ENCODE data around the gene LTBP4.

Gene LTBP4

DNA sequence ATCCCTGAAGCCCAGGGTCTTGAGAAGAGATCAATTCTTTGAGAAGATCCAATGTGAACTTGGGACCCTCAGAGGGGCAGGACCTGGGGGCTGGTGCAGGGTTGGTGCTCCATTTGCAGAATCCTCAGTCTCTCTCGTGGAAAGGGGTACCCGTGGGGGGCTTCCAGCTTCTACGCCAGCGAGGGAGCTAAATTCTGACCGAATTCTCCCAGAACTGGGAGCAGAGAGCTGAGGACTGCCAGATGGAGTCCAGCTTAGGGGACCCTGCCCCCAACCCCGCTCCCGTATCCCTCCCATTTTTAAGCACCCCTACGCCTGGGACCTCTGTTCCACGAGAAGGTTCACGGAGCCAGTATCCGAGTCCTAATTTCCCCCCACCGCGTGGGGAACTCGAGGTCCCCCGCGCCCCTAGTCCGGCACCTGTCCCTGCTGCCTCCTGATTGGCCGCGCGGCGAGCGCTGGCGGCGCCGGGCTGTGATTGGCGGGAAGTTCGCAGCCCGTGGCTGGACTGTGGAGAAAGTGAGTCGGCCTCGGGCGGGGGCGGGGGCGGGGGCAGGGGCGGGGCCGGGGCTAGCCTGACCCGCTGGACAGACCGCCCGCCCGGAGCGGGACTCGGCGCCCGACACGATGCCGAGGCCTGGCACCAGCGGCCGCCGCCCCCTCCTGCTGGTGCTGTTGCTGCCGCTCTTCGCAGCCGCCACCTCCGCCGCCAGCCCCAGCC is 4.4 kb upstream of the LTBP4 start:
- no peak for DNase-seq (ENCODE audit: low read depth in 3 of 3)

DNA sequence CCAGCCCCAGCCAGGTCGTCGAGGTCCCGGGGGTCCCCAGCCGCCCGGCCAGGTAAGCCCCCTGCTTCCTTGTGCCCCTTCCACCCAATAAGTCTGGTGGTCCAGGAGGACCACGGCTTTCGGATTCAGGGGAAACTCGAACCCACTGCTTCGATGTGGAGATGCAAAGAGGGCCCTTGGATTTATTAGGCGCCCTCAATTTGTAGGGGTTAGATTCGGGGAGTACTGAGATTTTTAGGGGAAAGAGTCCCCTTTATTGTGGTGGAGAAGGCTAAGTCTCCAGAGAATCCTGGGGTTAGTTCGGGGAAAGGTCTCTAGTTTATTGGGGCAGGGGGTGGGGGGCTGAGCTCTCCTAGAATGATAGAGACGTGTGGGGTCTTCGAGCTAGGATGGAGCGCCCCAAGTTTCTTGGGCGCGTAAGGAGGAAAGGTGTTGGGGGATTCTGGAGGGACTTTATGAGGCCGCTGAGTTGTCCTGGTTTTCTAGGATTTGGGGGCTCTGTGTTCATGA is 3.8 kb upstream of the LTBP4 start:
- DNase-seq (ENCODE audit: low read depth in 3 of 3) = no peak

DNA sequence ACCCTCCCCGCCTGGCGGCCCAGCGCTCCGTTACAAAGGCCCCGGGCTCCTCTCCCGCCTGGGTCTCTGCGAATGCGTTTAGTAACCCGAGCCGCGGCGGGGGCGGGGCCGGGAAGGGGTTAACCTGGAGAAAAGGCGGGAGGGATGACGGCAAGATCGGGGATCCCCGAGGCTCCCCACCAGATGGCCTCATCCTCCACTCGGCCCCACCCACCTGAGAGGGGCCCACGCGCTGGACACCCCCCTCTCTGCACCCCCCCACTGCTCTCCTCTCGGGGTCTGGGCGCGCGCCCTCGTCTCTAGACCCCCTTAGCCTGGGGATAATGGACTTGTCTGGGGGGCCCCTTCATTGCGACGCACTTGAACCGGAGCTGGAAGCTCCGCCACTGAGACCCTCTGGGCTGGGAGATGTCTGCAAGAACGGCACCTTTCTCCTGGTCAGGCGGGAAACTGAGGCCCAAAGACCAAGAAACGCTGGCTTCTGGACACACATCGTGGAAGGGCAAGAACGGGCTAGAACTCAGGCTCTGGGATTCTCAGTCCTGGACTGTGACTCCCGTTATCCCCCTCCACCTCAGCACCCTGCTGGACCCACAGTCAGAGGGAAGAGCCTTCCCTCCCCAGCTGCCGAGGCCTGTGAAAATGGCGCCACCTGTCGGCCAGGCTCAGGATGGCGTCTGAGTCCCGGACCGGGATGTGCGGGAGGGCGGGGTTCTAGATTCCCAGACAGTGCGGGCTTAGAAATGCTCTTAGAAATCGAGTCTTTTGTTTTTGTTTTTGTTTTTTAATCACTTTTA is 2.9 kb upstream of the LTBP4 start:
- DNase-seq (ENCODE audit: low read depth in 3 of 3) = peak; percentile 74 to 76 (median 74)

DNA sequence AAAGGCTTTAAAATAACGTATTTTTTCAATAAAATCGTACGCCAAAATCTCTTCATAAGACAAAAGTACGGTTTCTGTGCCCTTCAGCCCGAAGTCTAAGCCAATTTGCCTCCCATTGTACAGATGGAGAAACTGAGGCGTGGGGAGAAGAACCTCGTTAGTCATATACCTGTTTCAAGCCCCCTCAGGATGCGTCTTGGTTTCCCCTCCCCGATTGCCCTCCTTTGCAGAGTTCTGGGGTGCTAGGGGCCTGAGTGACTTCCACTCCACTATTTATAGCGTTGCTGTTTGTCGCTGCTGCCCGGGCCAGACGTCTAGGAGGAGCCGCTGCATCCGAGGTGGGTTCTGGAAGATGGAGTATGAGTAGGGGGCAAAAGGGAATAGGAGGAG is 2.3 kb upstream of the LTBP4 start:
- DNase-seq (ENCODE audit: low read depth in 3 of 3) = no peak

DNA sequence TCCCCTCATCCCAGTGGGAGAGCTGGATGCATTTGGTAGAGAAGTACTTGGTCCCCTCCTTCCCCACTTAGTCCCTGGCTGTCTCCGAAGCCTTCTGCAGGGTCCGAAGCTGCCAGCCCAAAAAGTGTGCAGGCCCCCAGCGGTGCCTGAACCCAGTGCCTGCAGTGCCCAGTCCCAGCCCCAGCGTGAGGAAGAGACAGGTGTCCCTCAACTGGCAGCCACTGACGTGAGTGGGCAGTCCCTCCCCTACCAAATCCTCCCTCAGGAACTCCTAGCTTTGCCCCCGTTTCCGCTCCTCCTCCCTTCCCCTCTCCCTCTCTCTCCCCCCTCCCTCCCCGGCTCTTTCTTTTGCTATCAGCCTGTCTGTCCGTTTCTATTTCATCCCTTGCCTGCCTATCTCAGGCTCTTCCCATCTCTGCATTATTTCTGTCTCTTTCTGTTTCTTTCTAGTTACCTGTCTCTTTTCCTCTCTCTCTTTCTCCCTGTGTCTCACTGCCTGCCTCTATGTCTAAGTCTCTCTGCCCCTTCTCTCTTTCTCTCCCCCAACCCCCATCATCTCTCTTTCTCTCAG is 1.8 kb upstream of the LTBP4 start:
- no peak for DNase-seq (ENCODE audit: low read depth in 3 of 3)

DNA sequence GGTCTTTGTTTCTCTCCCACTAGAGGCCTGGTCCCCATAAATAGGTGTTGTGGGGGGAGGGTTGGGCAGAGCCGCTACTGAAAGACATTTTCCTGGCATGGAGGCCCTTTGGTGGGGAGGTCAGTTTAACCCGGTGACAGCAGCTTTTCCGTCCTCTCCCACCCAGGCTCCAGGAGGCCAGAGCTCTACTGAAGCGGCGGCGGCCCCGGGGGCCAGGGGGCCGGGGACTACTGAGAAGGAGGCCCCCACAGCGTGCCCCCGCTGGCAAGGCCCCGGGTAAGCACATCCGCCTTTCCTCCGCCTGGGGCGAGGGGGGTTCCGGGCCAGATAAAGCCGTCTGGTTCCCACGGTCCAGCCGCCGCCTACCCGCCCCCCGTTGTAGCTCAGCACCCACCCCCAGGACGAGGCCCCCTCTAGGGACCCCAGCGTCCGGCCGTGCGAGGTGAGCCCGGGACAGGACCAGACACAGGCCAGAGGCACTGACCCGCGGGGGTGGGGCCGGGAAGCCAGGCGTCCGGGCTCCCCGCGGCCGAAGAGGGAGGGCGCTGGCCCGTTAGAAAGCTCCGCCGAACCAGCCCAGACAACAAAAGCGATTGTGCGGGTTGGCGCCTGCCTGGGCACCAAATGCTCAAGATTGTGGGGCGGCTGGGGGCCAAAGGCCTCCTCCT is 1.1 kb upstream of the LTBP4 start:
- DNase-seq (ENCODE audit: low read depth in 3 of 3) = no peak

DNA sequence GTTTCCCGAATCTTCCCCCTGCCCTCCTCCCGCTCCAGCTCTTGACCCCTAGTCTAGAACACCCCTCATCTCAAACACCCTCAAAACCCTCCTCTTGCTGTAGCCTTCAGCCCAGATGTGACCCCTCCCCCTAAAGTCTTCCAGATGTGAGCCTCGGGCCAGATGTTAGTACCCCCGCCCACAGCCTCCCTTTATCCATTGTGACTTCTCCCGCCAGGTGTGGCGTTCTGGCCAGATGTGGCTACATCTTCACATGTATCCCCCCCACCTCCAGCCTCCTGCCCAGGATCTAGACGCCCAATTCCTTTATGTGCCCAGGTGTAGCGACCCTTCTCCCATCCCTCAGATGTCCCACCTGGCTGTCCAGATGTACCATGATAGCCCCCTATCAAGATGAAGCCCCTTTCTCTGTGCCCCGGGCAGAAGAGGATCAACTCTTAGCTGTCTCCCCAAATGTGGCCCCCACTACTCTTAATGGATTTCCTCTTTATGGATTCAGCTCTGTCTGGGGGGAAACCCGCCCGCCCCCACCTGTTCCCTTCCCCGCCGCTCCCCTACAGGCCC is 517 bp upstream of the LTBP4 start:
- no peak for DNase-seq (ENCODE audit: low read depth in 3 of 3)

DNA sequence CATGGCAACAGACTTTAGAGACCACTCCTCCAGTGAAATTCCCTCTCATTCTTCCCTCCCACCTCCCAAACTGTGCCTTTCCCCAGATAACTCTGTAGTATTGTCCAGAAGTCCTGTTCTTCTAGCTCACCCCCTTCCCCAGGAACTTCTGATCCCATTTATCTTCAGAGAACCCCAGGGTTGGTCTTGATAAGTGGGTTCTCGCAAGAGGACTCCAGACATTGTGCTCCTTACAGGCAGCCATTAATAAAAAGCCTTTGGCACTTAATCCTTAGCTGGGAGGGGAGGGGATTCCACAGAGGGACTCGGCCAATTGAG is 1.9 kb downstream of the LTBP4 start:
- no peak for DNase-seq (ENCODE audit: low read depth in 3 of 3)

DNA sequence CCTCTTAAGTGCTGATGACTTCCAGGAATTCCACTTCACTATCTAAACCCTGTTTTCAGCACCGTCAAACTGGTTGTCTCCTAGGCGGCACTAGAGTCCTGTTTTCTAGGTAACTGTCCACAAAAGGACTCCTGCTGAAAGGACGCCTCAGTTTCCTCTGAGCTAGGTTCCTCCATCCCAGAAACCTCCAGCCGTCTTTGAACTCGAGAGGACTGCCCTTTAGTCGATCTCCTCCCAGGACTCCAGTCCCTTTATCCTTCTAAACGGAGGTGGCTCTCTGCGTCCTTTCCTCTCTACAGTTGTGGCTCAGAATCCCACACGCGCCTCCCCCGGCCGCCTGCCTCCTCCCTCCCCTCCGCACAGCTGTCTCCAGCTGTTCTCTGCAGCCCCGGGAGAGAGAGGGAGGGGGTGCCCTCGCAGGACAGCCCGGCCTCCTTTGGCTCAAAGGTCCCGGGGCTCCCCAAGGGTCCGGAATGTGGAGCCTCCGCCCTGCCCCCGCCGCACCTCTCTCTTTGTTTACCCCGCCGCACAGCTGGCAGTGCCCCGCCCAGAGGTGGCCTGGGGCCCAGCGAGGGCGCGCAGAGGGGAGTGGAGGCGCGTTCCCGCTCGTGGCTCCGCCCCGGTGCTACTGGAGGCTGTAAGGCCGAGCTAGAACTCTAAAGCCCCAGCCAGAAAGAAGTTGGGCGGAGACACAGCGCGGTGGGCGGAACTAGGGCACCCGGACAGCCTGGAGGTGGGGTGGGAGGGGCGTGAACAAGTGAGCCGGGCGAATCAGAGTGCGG is 2.4 kb downstream of the LTBP4 start:
- DNase-seq (ENCODE audit: low read depth in 3 of 3) = peak; percentile 84 to 97 (median 96)

DNA sequence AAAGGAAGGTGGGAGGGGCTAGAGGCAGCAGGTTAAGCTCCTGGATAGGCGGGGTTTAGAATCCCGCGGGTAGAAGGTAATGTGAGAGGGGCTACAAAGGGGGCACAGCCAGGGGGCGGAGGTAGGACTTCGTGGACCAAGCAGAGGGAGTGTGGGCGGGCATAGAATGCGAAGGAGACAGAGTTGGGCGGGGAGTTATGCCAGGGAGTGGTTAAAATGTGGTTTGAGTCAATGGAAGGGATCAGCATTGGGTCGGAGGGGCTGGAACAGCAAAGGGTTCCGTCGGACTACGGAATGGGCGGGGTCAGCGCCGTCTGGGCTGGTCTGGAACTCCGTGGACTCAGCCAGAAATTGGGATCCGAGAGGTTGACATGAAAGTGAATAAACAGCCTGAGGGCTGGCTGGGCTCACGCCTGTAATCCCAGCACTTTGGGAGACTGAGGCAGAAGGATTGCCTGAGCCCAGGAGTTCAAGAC is 3.0 kb downstream of the LTBP4 start:
- no peak for DNase-seq (ENCODE audit: low read depth in 3 of 3)

DNA sequence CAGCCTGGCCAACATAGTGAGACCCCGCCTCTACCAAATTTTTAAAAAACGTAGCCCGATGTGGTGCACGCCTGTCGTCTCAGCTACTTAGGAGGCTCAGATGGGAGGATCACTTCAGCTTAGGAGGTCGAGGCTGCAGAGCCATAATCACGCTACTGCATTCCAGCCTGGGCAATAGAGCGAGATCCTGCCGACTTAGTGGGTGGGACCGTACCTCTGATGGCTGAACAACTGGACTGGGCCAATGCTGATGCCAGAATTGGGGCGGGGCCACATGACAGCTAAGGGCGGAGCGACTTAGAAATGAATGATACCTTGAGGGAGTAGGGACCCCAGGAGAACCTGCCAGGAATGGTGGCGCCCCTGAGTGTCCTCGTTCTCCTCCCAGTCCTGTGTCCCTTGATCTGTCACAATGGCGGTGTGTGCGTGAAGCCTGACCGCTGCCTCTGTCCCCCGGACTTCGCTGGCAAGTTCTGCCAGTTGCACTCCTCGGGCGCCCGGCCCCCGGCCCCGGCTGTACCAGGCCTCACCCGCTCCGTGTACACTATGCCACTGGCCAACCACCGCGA is 3.6 kb downstream of the LTBP4 start:
- DNase-seq (ENCODE audit: low read depth in 3 of 3) = no peak

DNA sequence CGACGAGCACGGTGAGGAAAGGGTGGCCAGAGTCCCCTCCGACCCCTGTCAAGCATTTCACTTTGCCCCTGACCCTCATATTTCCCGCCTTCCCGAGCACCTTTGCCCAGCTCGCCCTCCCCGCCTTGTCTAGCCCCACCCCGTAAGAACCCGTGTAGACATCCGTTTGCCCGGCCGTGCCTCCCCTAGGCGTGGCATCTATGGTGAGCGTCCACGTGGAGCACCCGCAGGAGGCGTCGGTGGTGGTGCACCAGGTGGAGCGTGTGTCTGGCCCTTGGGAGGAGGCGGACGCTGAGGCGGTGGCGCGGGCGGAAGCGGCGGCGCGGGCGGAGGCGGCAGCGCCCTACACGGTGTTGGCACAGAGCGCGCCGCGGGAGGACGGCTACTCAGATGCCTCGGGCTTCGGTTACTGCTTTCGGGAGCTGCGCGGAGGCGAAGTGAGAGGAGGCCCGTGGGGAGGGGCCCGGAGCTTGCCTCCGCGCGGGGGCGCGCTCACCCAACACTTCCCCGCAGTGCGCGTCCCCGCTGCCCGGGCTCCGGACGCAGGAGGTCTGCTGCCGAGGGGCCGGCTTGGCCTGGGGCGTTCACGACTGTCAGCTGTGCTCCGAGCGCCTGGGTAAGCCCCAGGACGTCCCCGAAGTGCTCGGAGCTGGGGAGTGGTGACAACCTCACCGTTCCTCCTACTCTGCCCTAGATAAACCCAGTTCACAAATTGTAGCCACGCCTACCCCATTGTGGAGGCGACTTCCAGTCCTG is 4.2 kb downstream of the LTBP4 start:
- DNase-seq (ENCODE audit: low read depth in 3 of 3) = peak; percentile 66 to 81 (median 79)

DNA sequence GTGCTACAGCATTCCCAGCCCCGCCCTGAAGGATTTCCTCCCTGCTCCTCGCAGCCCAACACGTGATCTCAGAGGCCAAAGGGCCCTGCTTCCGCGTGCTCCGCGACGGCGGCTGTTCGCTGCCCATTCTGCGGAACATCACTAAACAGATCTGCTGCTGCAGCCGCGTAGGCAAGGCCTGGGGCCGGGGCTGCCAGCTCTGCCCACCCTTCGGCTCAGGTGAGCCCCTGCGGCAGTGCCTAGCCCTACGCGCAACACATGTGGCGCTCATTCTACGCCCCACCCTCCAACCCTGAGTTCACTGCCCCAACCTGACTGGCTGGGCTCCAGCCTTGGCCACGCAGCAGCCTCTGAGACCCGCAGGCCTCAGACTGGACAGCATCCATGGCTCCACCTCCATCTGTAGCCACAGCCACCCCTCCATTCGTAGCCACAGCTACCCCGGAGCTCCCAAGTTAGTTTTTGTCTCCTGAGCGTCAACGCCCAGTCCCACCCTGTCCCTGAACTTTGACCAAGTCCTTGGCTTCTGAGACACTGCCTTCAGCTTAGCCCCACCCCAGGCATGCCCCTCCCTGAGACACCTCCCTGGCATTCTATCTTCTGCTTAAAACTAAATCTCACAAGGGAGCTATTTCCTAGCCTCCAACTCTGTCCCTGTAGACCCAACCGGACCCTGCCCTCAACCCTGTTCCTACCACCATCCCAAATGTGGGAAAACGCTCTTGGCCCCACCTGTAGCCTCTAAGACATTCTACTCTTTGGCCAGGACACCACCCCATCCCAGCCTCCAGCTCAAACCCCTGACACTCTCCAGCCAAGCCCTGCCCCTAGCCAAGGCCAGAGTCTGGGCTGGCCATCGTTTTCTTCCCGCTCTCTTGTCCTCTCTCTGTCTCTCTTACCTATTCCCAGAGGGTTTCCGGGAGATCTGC is 6.4 kb downstream of the LTBP4 start:
- no peak for DNase-seq (ENCODE audit: low read depth in 3 of 3)

DNA sequence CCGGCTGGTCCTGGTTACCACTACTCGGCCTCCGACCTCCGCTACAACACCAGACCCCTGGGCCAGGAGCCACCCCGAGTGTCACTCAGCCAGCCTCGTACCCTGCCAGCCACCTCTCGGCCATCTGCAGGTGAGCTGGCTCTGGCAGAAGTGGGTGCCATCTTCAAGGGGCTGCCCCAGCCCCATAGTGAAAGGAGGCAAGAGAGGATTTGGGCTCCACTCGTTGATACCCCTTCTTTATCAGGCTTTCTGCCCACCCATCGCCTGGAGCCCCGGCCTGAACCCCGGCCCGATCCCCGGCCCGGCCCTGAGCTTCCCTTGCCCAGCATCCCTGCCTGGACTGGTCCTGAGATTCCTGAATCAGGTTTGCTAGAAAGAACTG is 7.1 kb downstream of the LTBP4 start:
- no peak for DNase-seq (ENCODE audit: low read depth in 3 of 3)

DNA sequence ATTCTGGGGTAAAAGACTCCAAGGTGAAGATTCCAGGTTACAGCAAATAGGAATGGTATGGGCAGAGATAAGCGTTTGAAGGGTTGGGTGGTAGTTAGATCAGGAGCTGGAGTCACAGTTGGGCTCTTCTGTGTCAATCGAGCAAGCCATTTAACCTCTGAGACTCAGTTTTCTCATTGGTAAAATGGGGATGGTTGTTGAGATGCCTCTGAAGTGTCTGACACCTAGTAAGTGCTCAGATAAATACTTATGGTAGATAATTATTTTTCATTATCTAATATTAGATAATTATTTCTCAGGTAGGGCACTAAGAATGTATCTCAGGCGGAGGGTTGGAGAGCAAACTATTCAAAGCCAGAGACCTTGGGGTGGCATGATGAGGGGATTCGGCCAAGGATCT is 7.8 kb downstream of the LTBP4 start:
- DNase-seq (ENCODE audit: low read depth in 3 of 3) = no peak

DNA sequence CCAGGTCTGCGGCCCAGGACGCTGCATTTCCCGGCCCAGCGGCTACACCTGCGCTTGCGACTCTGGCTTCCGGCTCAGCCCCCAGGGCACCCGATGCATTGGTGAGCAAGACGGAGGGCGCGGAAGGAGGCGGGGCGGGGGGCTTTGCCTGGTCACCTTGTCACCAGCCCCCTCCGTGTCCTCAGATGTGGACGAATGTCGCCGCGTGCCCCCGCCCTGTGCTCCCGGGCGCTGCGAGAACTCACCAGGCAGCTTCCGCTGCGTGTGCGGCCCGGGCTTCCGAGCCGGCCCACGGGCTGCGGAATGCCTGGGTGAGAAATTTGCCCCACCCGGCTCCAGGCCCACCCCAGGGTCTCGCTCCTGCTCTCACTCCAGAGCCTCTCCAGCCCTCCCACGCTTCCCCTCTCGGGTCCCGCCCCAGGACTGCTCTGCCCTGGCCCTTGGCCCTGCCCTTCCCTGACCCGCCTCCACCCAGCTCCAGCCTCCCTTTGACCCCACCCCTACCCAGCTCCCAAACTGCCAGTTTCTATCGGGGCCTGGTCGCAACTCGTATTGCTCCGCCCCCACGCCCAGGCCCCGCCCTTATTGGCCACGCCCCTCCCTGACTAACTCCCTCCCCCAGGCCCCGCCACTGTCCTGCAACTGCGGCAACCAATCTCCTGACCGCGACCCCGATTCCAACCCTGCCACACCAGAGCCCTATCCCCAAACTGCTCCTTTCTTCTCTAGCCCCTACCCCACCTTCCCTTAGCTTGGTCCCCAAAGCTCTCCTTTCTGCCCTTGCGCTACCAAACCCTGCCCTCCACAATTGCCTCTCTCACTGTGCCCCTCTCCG is 8.6 kb downstream of the LTBP4 start:
- DNase-seq (ENCODE audit: low read depth in 3 of 3) = peak; percentile 78 to 88 (median 84)

DNA sequence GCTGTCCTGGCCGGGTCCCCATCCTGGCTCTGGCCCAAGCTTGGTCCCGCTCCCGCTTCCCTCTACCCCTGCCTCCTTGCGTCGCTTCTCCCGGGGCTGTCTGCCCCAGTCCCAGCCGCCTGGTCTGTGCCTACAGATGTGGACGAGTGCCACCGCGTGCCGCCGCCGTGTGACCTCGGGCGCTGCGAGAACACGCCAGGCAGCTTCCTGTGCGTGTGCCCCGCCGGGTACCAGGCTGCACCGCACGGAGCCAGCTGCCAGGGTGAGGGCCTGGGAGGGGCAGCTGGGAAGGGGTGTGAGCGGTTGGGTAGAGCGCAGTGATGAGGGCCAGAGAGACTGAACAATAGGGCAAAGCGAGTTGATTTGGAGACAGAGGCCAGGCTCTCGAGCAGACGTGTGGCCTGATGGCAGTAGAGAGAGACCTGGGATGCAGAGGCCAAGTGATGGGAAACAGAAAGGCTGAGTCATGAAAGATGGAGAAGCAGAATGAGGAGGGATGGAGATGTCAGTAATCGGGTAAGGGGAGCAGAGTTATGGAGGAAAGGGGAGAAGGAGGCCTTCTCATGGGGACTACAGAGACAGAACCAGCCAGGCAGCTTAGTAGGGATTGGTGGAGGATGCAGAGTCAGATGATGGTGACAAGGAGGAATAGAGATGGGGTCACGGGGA is 9.4 kb downstream of the LTBP4 start:
- DNase-seq (ENCODE audit: low read depth in 3 of 3) = no peak

DNA sequence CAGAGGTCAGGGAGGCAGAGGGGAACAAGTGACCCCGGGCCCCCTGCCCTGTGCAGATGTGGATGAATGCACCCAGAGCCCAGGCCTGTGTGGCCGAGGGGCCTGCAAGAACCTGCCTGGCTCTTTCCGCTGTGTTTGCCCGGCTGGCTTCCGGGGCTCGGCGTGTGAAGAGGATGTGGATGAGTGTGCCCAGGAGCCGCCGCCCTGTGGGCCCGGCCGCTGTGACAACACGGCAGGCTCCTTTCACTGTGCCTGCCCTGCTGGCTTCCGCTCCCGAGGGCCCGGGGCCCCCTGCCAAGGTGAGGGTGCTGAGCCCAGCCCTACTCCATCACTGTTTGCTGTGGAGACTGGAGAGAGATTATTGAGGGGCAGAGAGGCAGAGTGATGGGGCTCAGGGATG is 9.9 kb downstream of the LTBP4 start:
- DNase-seq (ENCODE audit: low read depth in 3 of 3) = no peak
